NCI-H2196 treated with DMSO at 0.1 percent for 48 hours (cell line): ENCODE results near the gene ISM1.
"Not testable (repeated sequence)": the region's sequence is repeated elsewhere in the genome, so short reads cannot be mapped to it uniquely, and the experiment has no call there.

ENCODE experiments used
- DNase-seq: peaks from one replicate; lab custom pipeline; 2025; ENCODE audit not compliant: unreplicated experiment; lab: John Stamatoyannopoulos, UW

The ISM1 gene

DNA sequence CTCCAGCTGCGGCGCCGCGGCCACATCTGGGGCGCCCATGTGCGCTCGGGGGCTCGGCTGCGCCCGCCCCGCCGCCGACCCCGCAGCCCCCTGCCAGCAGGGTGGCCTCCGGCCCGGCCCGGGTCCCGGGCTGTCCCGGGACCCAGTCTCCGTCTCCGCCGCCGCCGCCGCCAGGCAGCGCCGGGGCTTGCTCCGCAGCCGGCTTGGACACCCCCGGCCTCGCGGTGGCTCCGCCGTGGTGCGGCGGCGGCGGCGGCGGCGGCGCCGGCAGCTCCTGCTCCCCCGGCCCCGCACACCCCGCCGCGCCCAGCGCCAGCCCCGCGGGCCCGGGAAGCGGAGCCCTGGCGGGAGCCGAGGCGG is 219 bp downstream of the ISM1 start:
- no peak for DNase-seq

DNA sequence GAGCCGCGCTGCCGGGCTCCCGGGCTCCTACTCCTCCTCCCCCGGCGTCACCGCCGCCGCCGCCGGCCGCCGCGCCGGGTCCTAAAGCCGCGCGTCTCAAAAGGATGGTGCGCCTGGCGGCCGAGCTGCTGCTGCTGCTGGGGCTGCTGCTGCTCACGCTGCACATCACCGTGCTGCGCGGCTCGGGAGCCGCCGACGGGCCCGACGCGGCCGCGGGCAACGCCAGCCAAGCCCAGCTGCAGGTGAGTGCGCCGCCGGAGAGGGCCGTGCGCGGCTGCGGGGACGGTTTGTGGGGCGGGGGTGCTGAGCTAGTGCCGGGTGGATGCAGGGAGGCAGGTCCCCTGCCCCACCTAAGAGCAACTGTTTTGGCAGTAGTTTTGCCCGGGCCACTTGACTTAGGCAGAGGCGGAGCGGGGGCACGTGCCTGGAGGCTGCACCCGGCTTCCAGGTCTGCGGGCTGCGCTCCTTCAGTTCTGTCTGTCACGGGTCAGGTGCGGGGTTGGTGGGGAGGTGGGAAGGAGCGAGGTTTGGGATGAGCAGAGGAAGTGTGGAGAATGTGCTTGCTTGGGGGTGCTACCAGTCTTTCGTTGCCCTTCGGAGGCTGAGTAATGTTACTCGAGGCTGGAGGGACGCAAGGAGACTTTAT is 722 bp downstream of the ISM1 start:
- DNase-seq = no peak

DNA sequence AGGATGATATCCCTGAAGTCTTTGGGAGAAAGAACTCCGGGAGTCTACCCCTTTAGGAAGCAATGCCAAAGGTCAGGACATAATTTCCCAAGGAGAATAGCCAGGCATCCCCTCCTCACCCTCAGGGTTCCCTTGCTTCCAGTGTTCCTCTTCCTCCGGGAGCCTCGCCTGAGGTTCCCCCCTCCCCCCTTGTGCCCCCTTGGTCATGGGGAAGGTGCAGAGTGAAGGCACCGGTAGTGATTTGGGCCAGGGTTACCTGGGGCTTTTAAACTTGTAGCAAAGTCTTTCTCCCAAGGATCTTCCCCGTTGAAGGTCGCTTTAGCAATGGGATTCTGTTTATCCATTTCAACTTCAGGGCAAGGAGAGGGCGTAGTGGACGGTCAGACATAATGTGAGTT is 1.2 kb downstream of the ISM1 start:
- no peak for DNase-seq

DNA sequence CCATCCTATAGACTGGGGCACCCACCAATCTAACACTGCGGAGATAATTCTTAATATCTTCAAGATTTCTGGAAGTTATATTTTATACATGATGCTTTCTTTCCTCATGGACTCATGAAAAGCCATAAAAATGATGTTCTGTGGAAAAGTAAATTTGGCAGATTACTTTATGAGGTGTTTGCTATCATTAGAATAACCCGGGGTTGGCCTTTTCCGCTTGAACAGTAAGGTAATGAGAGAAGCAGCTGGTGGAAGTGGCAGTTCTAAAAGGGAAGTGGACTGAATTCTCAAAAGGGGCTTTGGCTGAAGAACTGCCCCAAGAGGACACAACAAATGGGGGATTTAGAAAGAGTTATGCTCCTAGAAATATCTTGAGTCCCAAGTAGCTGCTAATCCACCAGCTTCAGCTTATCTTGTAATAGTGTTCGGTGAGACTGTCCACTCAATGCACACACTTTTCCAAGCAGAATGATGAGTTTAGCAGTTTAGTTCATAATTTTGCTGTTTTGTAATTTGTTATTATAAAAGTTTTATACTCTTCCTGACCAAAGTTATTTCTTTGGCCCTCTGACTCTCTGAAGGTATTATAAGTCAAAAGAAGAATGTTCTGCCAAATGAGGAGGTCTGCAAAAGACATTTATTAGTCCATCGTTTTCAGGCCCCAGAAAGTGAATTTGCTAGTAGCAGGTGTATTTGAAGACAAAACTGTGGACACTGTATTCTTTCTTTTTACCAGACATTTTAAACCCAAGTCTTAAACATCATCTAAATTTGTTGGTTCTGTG is 2.9 kb downstream of the ISM1 start:
- no peak for DNase-seq

DNA sequence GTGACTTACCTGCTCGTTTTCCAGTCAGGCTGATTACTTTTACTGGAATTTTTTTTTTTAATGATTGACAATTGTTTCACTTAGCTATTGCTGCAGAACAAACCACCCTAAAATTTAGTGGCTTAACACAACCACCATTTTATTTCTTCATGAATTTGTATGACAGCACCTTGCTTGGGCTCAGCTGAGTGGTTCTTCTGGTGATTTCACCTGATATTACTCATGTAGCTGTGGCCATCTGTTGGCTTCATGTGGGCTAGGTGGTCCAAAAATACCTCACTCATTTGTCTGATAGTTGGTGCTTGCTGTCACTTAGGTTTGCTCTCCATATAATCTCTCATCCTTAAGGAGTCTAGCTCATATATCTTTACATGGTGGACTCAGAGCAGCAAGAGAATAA is 5.3 kb downstream of the ISM1 start:
- no peak for DNase-seq

DNA sequence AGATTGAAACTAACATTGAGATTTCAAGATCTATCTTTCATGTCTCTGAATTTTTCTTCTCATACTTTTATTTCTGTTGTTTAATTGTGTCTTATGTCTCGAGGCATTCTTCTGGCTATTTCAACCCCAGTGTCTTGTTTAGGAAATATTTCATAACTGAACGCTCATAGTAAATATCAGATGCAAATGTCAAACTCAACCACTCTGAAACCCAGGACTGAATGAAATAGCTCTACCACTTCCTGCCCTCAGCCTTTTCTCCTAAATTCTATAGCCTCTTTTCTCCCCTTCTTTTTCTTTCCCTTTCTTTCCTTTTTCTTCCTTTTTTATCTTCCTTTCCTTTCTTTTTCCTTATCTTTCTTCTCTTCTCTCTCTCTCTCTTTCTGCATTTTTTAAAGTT is 7.7 kb downstream of the ISM1 start:
- DNase-seq = no peak

DNA sequence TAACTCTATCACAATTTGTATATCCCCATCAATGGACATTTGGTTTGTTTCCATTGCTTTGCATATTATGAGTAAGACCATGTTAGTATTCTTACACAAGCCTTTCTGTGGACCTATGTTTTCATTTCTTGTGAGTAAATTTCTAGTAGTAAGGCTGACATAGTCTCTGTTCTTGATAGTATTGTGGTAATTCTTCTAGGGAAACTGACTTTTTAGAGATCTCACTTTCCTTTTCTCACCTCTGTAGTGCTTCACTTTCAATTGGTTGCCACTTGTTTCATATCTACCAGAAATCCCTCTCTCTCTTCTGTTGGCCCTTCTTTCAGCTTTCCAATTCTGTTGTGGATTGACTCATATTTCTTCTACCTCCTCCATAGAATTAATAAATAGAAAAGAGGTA is 8.5 kb downstream of the ISM1 start:
- no peak for DNase-seq

DNA sequence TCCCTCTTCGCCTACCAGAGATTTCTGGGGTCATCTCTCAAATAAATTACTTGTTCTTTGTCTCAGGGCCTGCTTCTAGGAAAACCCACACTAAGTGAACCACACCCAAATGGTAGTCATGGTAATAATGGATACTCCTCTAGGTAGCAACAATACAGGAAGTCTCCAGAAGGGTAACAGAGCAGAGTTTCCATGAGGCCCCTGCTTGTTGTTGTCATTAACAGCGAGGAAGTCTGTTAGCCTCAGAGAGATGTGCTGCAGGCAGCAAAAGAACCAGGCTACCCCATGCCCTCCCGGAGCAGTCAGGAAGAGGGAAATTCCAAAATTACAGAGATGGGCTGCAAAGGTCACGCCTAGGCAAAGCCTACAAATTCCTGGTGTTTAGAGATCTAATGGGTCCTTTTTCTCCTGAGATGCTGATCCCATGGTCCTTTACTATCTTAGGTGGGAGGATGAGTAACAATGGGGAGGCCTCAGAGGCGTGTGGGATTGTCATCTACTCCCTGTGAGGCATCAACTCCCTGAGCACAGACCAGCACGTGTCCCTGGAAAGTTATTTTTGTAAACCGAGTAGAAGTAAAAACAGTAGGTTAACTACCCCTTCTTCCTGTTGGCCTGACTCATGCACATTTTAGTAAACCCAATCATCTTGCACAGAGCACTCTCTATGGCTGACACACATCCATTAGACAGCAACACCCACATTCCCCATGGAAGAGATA is 10.1 kb downstream of the ISM1 start:
- DNase-seq = no peak

DNA sequence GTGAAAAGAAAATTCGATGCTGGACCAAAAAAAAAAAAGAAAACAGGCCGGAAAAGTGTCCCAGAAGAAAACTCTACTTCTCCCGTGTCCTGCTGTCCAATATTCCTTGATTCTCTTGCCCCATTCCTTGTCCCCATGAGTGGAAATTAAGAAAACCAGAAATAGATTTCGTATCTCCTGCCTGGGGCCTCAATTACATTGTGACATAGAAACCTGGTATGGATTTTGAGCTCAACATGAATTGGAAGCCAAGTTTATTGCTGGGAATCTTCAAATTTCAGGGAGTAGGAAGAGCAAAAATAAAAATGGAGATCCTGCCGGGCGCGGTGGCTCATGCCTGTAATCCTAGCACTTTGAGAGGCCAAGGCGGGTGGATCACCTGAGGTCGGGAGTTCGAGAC is 11.9 kb downstream of the ISM1 start:
- DNase-seq = no peak

DNA sequence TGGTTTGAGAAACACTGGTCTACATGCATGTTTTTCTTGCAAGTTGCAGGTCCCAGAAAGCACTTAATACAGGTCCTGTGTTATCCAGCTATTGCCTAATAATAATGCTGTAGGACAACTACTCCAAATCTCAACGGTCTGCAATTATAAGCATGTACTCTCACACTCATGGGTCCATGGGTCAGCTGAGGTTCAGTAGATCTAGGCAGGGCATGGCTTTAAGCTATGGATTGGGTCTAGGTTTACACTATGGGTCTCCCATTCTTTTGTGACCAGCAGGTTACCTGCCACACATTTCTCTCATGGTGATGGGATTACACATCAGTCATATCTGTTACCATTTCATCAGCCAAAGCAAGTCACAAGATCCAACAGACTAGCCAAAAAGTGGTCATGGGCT is 13.9 kb downstream of the ISM1 start:
- DNase-seq = no peak

DNA sequence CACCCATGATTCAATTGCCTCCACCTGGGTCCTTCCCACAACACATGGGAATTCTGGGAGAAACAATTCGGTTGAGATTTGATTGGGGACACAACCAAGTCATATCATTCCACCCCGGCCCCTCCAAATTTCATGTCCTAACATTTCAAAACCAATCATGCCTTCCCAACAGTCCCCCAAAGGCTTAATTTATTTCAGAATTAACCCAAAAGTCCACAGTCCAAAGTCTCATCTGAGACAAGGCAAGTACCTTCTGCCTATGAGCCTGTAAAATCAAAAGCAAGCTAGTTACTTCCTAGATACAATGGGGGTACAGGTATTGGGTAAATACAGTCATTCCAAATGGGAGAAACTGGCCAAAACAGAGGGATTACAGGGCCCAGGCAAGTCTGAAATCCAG is 15.3 kb downstream of the ISM1 start:
- DNase-seq = not testable (repeated sequence)

DNA sequence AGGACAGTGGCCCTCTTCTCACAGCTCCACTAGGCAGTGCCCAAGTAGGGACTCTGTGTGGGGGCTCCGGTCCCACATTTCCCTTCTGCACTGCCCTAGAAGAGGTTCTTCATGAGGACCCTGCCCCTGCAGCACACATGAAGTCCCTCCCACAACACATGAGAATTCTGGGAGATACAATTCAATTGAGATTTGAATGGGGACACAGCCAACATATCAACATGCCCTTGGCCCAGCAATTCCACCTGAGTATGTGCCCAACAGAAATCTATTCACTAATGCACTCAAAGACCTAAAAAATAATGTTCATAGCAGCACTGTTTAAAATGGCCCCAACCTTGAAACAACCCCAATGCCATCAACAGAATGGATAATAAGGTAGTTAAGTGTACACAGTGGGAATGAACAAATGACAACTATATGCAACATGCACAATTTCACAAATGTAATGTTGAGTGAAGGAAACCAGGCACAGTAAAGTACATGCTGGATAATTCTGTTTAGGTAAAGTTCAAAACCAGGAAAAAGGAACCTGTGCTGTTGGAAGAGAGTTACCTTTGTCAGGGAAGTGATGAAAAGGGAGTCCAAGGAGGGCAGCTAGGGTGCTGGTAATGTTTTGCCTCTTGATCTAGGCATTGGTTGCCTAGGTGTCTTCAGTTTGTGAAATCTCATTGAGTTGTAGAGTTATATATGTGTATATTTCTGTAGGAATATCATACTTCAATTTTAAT is 16.1 kb downstream of the ISM1 start:
- DNase-seq = no peak

DNA sequence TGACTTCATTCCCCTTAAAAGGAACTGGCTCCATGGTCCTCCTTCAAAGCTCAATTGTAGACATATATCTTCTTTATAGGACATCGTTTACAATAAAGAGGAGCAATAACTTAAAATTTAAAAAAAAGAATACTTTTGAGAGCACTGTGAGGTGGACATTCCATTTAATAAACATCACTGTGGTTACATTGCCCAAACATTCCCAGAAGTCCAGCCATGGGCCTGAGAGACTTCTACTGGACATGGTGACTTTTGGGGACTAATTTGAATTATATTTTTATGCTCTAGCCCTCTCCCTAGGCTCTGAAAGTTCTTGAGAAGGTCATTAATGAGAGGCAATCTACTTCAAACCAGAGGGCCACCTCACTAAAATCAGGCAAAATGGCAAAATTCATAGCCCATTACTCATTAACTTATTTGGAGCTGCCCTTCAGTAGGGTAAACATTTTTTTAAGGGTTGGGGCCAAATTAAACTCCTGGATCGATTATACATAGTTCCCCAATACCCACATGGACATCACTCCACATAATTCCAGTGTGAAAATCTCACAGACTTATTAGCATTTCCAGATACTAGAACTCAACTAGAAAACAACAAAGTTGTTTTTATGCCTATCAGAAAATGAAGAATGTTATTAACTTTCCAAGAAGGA is 17.1 kb downstream of the ISM1 start:
- DNase-seq = no peak

DNA sequence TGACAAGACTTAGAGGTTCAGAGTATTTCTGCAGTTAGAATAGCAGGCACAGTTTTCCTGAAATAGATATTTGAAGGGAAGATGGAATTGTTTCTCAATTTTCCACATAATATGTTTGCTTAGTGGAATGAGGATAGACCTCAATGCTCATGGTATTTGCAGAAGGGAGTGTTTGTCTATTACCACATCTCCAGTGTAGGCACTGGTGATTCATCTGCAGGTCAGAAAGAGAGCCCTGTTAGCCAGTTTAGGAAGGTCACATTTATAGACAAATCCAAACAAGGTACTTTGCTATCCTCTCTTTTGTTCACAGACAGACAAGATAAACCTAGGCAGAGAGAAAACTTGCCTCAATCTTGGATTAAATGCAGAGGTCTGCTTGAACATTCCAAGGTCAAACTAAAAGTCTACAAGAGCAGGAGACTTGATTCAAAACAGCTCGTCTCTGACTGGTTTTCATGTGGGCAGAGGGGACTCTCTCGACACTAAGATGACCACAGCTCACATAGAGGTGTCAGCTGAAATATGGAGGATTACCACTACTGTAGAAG is 22.8 kb downstream of the ISM1 start:
- no peak for DNase-seq

DNA sequence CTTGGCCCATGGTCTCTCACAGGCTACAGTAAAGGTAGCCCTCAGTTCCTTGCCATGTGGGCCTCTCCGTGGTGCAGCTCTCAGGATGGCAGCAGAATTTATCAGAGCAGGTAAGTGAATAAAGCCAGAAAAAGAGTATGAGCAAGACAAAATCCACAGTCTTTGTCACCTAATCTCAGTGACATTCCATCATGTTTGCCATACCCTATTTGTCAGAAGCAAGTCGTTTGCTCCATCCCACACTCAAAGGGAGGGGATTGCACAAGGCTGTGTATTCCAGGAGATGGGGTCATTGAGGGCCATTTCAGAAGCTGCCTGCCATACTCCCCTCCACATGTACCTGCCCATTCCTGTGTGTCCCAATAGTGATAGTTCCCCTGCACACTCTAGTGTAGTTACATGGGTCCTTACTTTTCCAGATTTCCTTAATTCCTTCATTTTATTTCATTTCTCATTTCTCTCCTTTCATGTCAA is 24.2 kb downstream of the ISM1 start:
- DNase-seq = no peak

DNA sequence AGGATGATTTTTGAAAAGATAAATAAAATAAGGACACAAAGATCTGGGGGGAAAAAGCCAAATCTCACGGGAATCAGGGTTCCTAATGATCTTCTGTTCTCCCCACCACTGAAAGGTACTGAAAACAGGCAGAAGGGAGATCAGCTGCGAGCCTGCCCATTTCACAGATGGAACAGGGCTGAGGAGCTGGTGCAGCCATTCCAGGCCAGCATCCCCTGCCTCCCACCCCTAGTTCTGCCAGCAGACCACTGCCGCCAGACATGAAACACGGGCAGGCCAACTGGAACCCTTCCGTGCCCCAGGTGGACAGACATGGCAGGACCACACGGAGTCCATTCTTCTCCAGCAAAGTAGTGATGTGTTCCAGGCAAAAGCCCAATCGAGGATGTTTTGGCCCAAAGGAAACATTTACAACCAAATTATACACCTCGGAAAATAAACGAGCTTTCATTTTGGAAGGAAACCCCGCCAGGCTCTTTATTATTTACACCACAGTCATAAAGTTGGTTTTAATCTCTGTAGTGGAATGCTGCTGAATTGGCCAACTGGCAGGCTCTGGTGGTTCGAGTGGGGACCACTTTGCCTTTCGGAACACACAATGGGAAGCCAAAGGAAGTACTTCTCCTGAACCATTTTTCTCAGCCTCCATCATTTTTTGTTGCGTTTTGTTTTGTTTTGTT is 28.2 kb downstream of the ISM1 start:
- no peak for DNase-seq

DNA sequence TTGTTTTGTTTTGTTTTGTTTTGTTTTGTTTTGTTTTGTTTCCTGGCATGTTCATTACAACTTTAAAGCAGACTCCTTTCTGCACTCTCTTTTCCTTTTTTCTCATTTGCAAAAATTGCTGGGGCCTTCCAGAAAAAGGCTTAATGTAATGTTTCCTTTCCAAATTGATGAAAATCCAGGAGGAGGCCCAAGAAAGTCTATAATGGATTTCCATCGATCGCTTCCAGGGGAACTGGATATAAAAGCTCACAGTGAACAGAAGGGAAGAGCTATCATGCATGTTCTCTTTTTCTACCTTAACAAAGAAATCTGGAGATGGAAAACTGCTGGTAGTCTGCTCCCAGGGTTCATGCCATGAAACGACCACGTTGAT is 28.7 kb downstream of the ISM1 start:
- DNase-seq = no peak

DNA sequence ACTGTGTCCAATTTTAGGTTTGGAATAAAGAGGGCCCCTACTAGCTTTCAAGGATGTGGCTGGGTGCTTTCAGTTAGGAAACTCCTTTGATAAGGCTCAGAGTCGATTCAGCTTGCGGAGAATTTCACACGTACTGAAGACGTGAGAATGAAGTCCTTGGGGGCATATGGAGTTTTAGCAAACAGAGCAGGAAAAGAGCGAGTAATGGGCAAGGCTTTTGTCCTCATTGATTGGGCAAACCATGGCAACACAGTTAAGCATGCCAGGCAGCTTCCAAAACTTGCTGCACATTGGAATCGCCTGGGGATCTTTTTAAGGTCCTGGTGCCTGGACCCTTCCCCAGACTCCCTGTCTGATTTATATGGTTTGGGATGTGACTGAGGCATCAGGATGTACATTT is 29.2 kb downstream of the ISM1 start:
- DNase-seq = no peak

DNA sequence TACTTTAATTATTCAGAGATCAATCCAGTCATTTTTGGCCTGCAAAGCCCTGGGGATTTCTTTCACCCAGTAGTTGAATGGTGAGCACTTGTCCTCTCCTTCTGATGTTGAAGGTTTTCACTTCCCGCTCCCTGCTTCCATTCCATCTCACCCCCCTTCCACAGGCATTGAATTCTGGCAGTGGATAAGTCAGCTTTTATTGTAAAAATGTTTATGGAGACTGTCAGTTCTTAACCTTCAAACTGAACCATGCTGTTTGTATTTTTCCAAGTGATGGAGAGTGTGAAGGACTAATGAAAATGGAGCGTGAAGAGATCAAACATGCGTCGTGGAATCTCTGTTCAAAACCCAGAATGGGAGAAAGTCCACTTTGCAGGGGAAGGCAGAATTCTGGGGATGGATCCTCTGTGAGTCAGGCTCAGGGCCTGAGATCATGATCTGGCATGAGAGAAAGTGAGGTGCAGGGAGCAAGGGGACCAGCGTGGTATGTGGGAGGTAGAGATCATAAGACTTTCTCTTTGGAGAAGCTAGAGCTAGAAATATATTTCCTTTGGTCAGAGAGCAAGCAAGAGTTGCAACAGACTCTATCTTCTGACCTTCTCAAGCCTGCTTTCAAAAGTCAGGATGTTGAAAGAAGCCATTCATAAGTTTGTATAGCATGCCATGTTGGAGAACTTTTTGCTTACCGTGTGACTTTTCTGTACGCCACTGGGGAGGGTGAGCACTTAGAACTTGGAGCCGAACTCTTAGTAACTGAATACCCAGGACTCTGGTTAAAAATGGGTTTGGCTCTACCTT is 30.2 kb downstream of the ISM1 start:
- no peak for DNase-seq
